NOMO-1 treated with dmso at 0.1 percent for 144 hours (cell line): ENCODE results near the gene PAK3.

Experiments
- DNase-seq: peaks from one replicate; lab custom pipeline; 2025; ENCODE audit not compliant: unreplicated experiment; lab: John Stamatoyannopoulos, UW

The PAK3 gene

GRCh38 chrX:111129921-111130320 is 33.9 kb downstream of the PAK3 start:
- no peak for DNase-seq

- no peak for DNase-seq
Observed at GRCh38 chrX:111131572-111131971, 35.6 kb downstream of the PAK3 start.

- no peak for DNase-seq
Observed at GRCh38 chrX:111133389-111133788, 37.4 kb downstream of the PAK3 start.

DNA sequence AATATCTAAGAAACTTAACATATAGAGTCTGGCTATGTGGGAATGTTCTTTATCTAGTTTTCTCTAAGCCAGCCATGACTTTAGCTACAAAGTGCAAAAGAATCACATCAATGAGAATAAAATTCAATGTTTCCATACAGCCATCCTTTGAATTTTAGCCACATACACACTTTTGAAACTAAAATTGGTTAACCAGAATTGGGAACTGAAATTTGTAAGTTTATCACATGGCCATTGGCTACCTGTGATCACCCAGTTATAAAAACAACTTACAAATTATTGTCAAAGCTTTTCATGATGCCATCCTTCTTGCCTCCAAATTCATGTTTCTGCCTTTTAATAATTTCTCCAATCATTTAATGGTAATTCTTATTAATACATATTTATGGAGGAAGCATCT is 49.9 kb downstream of the PAK3 start:
- no peak for DNase-seq

GRCh38 chrX:111151764-111152163 is 55.8 kb downstream of the PAK3 start:
- DNase-seq = no peak

GRCh38 chrX:111159232-111159631 is 63.2 kb downstream of the PAK3 start:
- DNase-seq = no peak

GRCh38 chrX:111164728-111165127 is 68.7 kb downstream of the PAK3 start:
- DNase-seq = no peak

DNA sequence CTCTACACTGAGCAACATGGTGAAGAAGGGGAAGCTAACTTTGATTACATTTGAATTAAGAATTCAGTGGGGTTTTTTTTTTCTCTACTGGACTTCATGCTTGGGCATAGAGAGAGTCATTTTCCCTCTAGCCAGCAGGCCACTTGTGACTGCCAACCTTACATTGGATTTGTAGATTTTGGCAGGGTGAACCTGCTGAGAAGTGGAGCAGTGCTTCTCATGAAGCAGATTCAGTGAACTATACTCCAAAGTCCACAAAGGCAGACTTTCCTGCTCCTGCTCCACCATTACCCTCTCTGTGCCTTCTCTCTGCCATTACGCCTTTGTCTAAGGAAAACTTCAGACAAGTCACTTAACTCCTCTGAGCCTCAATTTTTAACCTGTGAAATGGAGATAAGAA is 69.9 kb downstream of the PAK3 start:
- DNase-seq = no peak

DNA sequence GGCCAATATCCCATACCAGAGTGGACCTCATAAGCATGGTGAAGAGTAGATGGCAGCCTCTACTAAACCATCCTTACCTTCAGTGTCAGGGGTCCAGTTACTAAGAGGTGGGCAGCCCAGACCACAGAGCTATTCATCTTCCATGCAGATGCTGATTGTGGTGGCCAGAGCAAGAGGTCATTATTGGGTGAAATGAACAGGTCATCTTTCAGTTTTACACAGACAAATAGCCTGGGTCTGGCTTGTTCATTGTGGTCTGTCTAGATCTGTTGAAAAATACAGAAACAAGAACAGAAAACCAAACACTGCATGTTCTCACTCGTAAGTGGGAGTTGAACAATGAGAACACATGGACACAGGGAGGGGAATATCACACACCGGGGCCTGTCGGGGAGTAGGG is 71.3 kb downstream of the PAK3 start:
- DNase-seq = no peak

DNA sequence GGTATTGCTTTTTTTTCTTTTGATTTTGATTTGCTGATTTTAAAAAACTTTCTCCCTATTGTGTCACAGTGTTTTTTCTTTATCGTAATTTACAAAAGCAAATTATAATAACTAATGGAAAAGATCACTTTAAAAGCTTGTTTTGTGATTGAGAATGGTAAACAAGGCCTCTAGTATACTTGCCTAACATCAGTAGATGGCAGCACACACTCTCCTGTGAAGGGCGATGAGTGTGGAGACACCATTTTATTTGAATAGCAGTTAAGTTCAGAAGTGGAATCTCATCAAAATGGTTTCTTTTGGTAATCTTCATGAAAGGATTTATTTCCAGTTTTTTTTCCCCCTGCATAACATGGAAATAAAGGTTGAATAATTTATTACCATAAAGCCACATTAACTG is 72.3 kb downstream of the PAK3 start:
- DNase-seq = no peak

- DNase-seq = no peak
Observed at GRCh38 chrX:111169141-111169540, 73.2 kb downstream of the PAK3 start.

- no peak for DNase-seq
Observed at GRCh38 chrX:111170017-111170416, 74.0 kb downstream of the PAK3 start.

- DNase-seq = no peak
Observed at GRCh38 chrX:111180750-111181240, 84.8 kb downstream of the PAK3 start.

DNA sequence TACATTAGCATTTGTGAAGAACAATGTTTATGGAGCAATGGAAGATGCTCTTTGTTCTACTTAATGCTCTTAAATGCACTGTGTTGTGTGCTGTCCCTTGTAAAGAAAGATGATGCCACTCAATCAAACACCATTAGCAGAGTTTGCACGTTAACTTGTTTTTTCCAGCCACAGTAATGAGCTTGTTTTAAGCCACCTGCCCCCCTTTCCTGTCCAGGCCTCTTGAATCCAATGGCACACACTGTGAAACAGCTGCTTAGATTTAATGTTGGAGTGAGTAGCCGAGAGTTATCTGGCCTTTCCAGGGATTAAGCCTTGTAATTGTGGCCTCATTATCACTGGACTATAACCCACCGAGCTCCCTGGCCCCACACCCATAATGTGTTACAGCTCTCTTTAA is 86.0 kb downstream of the PAK3 start:
- DNase-seq = no peak

GRCh38 chrX:111182997-111183396 is 87.0 kb downstream of the PAK3 start:
- DNase-seq = no peak

- no peak for DNase-seq
Observed at GRCh38 chrX:111191598-111191997, 95.6 kb downstream of the PAK3 start.

DNA sequence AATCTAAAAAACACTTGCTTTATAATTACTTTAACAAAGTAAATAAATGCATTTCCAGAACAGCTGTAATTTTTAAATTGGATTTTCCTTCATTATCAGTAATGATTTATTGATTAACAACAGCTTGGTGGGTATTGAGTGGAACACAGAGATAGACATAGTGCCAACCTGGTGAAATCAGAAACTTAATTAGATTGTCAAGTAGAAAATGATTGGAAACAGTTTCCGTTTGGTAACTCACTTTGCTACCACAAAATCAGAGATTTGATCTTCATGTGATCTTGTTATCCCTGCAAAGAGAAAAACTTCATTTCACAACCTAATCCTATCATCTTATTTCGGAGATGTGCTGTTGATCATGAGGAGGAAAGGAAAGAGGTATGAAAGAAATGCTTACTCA is 103.5 kb downstream of the PAK3 start:
- DNase-seq = no peak

DNA sequence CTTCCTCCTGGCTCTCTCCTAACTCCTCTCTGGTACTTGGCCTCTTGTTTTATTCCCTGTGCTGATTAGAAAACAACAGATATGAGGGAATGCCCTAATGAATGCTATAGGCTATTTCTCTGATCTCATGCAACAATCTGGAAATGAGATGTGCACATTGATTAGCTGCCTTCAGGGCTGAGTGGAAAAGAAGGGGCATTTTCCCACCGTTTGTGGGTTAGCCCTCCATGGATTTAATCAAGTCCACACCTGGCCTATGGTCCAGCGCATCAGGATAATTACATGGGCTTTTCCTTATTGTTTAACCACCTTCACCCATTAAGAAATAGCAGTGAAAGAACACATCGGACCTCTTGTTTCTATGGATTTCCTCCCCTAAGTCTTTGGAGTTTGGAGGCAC is 104.3 kb downstream of the PAK3 start:
- DNase-seq = no peak

GRCh38 chrX:111207851-111208250 is 111.9 kb downstream of the PAK3 start:
- no peak for DNase-seq

DNA sequence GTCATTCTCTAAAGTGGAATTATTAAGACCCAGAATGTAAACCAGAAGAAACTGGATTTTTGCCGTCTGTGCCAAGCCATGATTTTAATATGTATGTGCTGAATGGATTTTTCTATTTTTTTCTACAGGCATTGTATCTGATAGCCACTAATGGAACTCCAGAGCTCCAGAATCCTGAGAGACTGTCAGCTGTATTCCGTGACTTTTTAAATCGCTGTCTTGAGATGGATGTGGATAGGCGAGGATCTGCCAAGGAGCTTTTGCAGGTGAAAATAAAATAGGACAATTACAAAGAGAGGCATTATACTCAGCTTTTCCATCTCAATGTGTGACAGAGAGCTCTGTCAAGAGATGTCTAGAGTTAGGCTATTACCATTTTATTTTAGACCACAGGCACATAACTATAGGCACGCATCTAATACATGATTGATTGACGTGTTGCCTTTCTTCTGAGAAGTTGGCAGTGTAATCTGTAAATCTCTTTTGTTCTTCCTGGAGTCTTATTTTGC is 120.4 kb downstream of the PAK3 start:
- no peak for DNase-seq

DNA sequence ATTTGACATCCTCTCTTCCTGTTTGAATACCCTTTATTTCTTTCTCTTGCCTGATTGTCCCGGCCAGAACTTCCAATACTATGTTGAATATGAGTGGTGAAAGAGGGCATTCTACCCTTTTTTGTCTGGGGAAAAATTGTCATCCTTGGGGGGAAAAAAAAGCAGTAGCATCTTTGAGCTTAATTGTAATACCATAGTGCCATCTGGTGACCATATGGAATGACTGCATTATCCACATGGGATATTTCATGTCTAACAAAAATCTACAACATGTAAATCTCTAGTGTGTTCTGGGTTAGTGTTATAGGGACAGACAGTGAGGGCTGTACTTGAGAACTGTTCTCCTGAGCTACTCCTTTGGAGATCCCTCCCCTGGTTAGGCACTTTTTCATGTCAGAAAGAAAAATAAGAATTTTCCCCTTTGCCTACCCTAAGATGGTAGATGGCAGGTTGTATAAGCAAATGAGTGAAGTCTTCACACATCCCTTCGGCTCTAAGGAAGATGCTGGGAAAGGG is 148.3 kb downstream of the PAK3 start:
- DNase-seq = no peak

GRCh38 chrX:111254896-111255693 is 159.1 kb downstream of the PAK3 start:
- DNase-seq = no peak

- DNase-seq = no peak
Observed at GRCh38 chrX:111257733-111258132, 161.7 kb downstream of the PAK3 start.
